Diencephalon (tissue), 1 donor: ENCODE results near the gene BCDIN3D. TPM values are rescaled to one million over a fixed set of nuclear protein-coding genes. Genes with fewer than 3 reads are reported as not detected.

Experiments
- total RNA-seq: library from RNA; depleted of rRNA; stranded (reverse); fragments of >200 nt; gene quantifications from one replicate; pipeline ENCODE4 v1.2.3, GENCODE V29; 2014

The BCDIN3D gene, protein sequence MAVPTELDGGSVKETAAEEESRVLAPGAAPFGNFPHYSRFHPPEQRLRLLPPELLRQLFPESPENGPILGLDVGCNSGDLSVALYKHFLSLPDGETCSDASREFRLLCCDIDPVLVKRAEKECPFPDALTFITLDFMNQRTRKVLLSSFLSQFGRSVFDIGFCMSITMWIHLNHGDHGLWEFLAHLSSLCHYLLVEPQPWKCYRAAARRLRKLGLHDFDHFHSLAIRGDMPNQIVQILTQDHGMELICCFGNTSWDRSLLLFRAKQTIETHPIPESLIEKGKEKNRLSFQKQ
- total RNA-seq = 6.2 TPM

DNA sequence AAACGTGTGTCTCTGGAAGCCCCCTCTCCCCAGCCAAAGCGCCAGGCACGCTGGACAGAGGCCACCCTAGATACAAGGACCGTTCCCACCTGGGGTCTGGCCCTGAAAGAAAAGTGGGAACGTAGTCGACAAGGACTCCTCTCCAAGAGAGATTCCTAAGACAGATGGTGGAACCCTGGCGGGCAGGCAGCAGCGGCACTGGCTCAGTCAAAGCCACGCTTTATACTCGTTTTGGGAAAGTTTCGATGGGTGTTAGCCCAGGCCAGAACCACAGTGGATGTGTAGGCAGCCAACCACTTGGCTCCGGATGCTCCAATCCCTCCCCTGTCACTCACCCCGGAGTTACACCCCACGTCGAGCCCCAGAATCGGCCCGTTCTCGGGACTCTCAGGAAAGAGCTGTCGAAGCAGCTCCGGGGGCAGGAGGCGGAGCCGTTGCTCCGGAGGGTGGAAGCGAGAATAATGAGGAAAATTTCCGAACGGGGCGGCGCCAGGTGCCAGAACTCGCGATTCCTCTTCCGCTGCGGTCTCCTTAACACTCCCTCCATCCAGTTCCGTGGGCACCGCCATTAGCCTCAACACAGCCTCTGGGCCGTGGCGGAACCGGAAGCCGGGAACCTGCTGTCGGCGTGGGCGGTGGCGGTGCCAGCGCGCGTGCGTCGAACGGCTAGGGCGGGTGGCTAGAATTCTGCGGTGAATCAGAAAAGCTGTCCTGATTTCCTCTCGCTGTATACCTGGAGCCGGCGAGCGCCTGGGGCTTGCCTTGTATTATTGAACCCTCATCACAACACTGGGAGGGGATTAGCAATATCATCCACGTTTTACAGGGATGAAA lies at the start of gene BCDIN3D:
Gene BCDIN3D (minus strand): TSS at position 588 of the 834 bp plus-strand sequence. CDS start 19 bp downstream, at position 569.

DNA sequence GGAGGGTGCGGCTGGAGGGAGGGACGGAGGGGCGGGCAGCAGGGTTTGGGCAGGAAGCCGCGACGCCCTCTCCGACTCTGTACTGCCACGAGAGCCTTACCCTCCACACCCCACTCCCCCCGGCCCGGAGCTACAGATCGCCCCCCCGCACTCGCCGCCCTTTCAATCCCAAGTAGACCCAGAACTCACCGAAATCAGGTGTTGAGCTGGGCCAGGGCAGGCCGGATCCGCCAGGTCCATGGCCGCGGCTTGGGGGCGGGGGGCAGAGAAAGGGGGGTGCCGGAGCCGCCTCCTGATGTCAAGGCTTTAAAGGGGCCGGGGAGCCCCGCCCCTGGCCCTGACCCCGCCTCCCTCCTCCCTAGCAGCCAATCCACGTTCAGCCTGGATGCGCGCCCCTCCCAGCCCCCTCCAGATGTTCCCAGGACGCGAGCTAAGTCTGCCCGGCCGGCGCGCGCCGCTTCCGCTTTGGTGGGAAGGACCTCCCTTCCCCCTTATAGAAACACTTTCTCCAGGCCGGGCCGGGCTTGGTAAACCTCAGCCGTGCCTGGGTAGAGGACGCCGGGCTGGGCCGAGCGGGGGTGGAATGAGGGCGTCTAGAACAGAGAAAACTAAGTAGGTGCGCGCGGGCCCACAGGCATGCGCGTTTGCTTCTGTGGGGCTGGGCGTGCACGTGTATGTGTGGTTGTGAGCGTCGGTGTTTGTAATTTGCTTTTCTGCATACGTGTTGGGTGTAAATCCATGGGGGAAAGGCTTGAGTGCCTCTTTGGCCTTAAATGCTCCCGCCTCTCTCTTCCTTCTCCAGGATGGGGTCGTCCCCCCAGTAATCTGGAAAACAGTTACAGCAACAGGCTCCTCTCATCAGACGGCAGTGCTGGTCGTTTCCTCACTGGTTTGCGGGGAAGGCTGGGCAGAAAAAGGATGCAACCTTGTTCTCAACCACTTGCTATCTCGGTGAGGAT lies 14.5 kb downstream of the BCDIN3D start, which contains the start of gene NCKAP5L:
Gene NCKAP5L (minus strand): TSS at position 281 of the 959 bp plus-strand sequence. CDS start 24,369 bp downstream, outside the sequence.

Other genes starting within 250 kb of the BCDIN3D start
- gene FAM186B, start 237.5 kb downstream of the BCDIN3D start, total RNA-seq = not detected
- 14.1 TPM for gene PRPF40B, start 219.5 kb downstream of the BCDIN3D start, total RNA-seq
- gene FMNL3, start 135.7 kb downstream of the BCDIN3D start, total RNA-seq = 15.7 TPM
- 442 TPM for gene TMBIM6, start 101.5 kb downstream of the BCDIN3D start, total RNA-seq
- gene NCKAP5L, start 14.7 kb downstream of the BCDIN3D start, total RNA-seq = 14.5 TPM
- 59.1 TPM for gene FAIM2, start 60.8 kb upstream of the BCDIN3D start, total RNA-seq
- gene AQP2, start 107.6 kb upstream of the BCDIN3D start, total RNA-seq = not detected
- 0.92 TPM for gene AQP5, start 118.8 kb upstream of the BCDIN3D start, total RNA-seq
- gene AQP6, start 129.8 kb upstream of the BCDIN3D start, total RNA-seq = 0.46 TPM
- gene RACGAP1, start 182.4 kb upstream of the BCDIN3D start, total RNA-seq = 37.8 TPM
- 31.1 TPM for gene ASIC1, start 214.5 kb upstream of the BCDIN3D start, total RNA-seq
- gene SMARCD1, start 242.2 kb upstream of the BCDIN3D start, total RNA-seq = 50.3 TPM